ENCODE results near the gene SRA1. TPM values are rescaled to one million over a fixed set of nuclear protein-coding genes. Genes with fewer than 3 reads are reported as not detected.

Gene SRA1
- total RNA-seq, 3 donors from 2014 or later (not counting 1 experiment from before 2014, with no cell fraction given): 42.2 to 66.4 (median 59.4) TPM

DNA sequence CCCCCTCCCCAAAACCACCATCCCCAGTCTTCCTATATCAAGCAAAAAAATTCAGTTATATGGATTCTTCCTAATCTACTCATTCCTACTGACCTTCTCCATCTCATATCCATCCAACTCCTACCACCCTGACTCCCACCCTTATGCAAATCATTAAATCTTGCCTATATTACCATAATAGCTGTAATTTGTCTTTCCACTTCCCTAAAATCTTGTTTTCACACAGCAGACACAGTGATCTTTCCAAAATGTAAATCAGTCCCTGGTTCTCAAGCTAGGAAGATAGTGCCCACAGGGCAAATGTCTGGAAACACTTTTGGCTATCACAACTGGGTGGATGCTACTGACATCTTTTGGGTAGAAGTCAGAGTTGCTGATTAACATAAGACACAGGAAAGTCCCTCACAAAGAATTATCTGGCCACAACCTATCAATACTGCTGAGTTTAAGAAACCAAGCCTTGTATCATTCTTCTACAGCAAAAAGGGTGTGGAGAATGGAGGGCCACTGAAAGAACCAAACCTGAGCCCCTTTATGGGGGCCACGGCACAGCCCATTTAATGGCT, 1.4 kb downstream of the SRA1 start:
- H3K4me3 Mint-ChIP-seq: peak overlapping the region; percentile 84

DNA sequence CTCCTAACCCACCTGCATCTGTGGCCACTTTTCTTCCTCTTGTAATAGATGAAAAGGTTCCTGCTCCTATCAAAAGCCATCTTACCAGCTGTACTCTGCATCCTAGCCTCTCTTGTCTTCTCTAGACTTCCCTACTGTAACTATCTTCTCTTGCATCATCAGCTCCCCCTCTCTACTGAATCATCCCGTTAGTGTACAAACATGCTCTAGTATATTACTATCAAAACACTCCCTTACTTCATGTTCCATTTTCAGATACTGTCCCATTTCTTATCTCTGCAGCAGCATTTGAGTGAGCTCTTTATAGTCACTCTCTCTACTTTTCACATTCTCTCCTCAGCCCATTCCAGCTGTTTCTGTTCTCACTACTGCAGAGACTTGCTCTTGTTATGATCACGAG, 2.8 kb downstream of the SRA1 start:
- H3K27ac Mint-ChIP-seq: peak overlapping the region; percentile 96
- Histone ChIP-seq H3K36me3 (ENCODE audit: control insufficient read depth, insufficient read depth, low read length) (peaks cover 27% of the 10 kb centered on the region), H3K4me1 (ENCODE audit: control insufficient read depth, insufficient read depth, low read length) (peaks cover 26% of the 10 kb centered on the region), H3K4me3 (ENCODE audit: low read length) (no peak overlapping the region), H3K27ac (ENCODE audit: low read length) (no peak overlapping the region), H3K9me3 (ENCODE audit: control insufficient read depth, insufficient read depth, low read length) (no peaks in the 10 kb centered on the region), H3K27me3 (ENCODE audit: control insufficient read depth, insufficient read depth, low read length) (no peaks in the 10 kb centered on the region)
- no peaks in the 10 kb centered on the region for H3K27me3 Mint-ChIP-seq (ENCODE audit: low read depth in 2 of 2)
- ATAC-seq (no peak), DNase-seq (no peak)
- no peak overlapping the region for H3K4me3 Mint-ChIP-seq
- TF ChIP-seq, protein P1, sequence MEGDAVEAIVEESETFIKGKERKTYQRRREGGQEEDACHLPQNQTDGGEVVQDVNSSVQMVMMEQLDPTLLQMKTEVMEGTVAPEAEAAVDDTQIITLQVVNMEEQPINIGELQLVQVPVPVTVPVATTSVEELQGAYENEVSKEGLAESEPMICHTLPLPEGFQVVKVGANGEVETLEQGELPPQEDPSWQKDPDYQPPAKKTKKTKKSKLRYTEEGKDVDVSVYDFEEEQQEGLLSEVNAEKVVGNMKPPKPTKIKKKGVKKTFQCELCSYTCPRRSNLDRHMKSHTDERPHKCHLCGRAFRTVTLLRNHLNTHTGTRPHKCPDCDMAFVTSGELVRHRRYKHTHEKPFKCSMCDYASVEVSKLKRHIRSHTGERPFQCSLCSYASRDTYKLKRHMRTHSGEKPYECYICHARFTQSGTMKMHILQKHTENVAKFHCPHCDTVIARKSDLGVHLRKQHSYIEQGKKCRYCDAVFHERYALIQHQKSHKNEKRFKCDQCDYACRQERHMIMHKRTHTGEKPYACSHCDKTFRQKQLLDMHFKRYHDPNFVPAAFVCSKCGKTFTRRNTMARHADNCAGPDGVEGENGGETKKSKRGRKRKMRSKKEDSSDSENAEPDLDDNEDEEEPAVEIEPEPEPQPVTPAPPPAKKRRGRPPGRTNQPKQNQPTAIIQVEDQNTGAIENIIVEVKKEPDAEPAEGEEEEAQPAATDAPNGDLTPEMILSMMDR (IDR thresholded peaks at IDR 0.05): no peak
- intact Hi-C loops (cut with micrococcal nuclease): no loop called here
- 80% methylated on average over 2 of the region's 2 CpGs for WGBS (ENCODE audit: insufficient coverage)
- H3K4me1 Mint-ChIP-seq: peaks cover 55 to 58% of the 10 kb centered on the region in 2 donors
- no peaks in the 10 kb centered on the region for H3K9me3 Mint-ChIP-seq
- peaks cover 11% of the 10 kb centered on the region for H3K36me3 Mint-ChIP-seq

More for the DNA sequence above, 1.4 kb downstream of the SRA1 start:
- intact Hi-C loops (cut with micrococcal nuclease): loop anchor here (1.0 to 2.0 kb wide), 3 partner anchors 8 to 155 kb away; partner anchors contain the start of genes ANKHD1, APBB3, IK and NDUFA2
- no peaks in the 10 kb centered on the region for H3K9me3 ChIP-seq (ENCODE audit: control insufficient read depth, insufficient read depth, low read length)
- H3K4me3 ChIP-seq (ENCODE audit: low read length): no peak overlapping the region
- no peaks in the 10 kb centered on the region for H3K27me3 ChIP-seq (ENCODE audit: control insufficient read depth, insufficient read depth, low read length)
- peak in 1 of 3 donors; percentile 14 for ATAC-seq
- peaks cover 23% of the 10 kb centered on the region for H3K4me1 ChIP-seq (ENCODE audit: control insufficient read depth, insufficient read depth, low read length)
- TF ChIP-seq, protein P1 (IDR thresholded peaks at IDR 0.05): no peak
- Mint-ChIP-seq H3K4me1 (peaks cover 47 to 53% of the 10 kb centered on the region in 2 donors), H3K36me3 (peaks cover 8% of the 10 kb centered on the region), H3K27ac (peak overlapping the region; percentile 96), H3K27me3 (ENCODE audit: low read depth in 2 of 2) (no peaks in the 10 kb centered on the region), H3K9me3 (no peaks in the 10 kb centered on the region)
- WGBS (ENCODE audit: insufficient coverage): 88% methylated on average over 1 of the region's 1 CpG
- H3K27ac ChIP-seq (ENCODE audit: low read length): peak overlapping the region; percentile 27
- DNase-seq: no peak
- H3K36me3 ChIP-seq (ENCODE audit: control insufficient read depth, insufficient read depth, low read length): peaks cover 13% of the 10 kb centered on the region

DNA sequence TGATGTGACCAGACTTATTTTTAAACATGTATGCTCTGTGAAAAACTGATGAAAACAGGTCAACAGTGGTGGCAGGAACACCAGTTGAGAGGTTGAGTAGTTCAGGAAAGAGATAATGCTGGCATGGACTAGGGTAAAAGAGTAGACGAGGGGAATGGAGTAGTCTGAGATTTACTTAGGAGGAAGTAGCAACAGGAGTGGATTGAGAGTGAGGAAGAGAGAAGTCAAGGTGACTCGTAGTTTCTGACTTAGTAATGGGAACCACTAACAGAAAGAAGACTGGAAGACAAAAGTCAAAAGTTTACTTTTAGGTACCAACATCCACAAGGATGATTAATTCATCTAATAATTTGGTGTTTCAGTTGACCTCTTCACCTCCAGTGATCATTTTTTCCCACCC, 3.6 kb downstream of the SRA1 start:
- no peak for DNase-seq
- Mint-ChIP-seq H3K4me1 (peaks cover 63 to 65% of the 10 kb centered on the region in 2 donors), H3K27me3 (ENCODE audit: low read depth in 2 of 2) (no peaks in the 10 kb centered on the region), H3K4me3 (no peak overlapping the region), H3K9me3 (no peaks in the 10 kb centered on the region), H3K27ac (peak overlapping the region; percentile 96), H3K36me3 (peaks cover 11% of the 10 kb centered on the region)
- Histone ChIP-seq H3K9me3 (ENCODE audit: control insufficient read depth, insufficient read depth, low read length) (no peaks in the 10 kb centered on the region), H3K36me3 (ENCODE audit: control insufficient read depth, insufficient read depth, low read length) (peaks cover 32% of the 10 kb centered on the region), H3K27me3 (ENCODE audit: control insufficient read depth, insufficient read depth, low read length) (no peaks in the 10 kb centered on the region), H3K4me1 (ENCODE audit: control insufficient read depth, insufficient read depth, low read length) (peaks cover 34% of the 10 kb centered on the region), H3K27ac (ENCODE audit: low read length) (no peak overlapping the region), H3K4me3 (ENCODE audit: low read length) (no peak overlapping the region)
- no peak for ATAC-seq
- TF ChIP-seq, protein P1 (IDR thresholded peaks at IDR 0.05): no peak
- intact Hi-C loops (cut with micrococcal nuclease): no loop called here
- WGBS (ENCODE audit: insufficient coverage): 62% methylated on average over 2 of the region's 2 CpGs

DNA sequence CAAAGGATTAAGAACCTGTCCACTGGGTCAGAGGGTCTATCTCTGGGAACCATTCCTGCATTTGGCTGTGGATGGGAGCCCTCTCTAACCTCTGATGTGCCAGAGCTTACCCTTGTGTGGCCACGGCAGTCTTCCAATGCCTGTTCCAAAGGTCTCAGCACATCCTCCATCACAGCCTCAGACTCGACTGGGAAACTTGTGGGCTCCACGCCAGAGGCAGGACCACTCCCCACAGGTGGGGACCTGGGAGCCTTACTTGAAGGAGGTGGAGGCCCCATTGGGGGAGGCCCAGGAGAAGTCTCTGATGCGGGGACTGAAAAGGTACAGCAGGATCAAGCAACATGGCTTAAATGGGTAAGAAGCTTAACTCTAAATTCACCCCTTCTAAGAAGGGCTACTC, 5.4 kb downstream of the SRA1 start:
- DNase-seq (no peak), ATAC-seq (no peak)
- H3K4me1 ChIP-seq (ENCODE audit: control insufficient read depth, insufficient read depth, low read length): peaks cover 44% of the 10 kb centered on the region
- H3K27ac ChIP-seq (ENCODE audit: low read length): no peak overlapping the region
- Mint-ChIP-seq H3K4me3 (no peak overlapping the region), H3K4me1 (peaks cover 65 to 68% of the 10 kb centered on the region in 2 donors), H3K9me3 (no peaks in the 10 kb centered on the region), H3K27ac (peak overlapping the region; percentile 95 to 96), H3K27me3 (ENCODE audit: low read depth in 2 of 2) (no peaks in the 10 kb centered on the region), H3K36me3 (peaks cover 11% of the 10 kb centered on the region)
- no peaks in the 10 kb centered on the region for H3K27me3 ChIP-seq (ENCODE audit: control insufficient read depth, insufficient read depth, low read length)
- H3K4me3 ChIP-seq (ENCODE audit: low read length): no peak overlapping the region
- TF ChIP-seq, protein P1 (IDR thresholded peaks at IDR 0.05): no peak
- WGBS (ENCODE audit: insufficient coverage): 93% methylated on average over 4 of the region's 4 CpGs
- H3K9me3 ChIP-seq (ENCODE audit: control insufficient read depth, insufficient read depth, low read length): no peaks in the 10 kb centered on the region
- H3K36me3 ChIP-seq (ENCODE audit: control insufficient read depth, insufficient read depth, low read length): peaks cover 32% of the 10 kb centered on the region
- intact Hi-C loops (cut with micrococcal nuclease): no loop called here

Measured in natural killer cell (primary cell).